ENCODE data around the gene HTR3A. TPM values are rescaled to one million over a fixed set of nuclear protein-coding genes. Genes with fewer than 3 reads are reported as not detected.

Gene HTR3A
- total RNA-seq, 6 experiments from 2014 or later, result not detected

DNA sequence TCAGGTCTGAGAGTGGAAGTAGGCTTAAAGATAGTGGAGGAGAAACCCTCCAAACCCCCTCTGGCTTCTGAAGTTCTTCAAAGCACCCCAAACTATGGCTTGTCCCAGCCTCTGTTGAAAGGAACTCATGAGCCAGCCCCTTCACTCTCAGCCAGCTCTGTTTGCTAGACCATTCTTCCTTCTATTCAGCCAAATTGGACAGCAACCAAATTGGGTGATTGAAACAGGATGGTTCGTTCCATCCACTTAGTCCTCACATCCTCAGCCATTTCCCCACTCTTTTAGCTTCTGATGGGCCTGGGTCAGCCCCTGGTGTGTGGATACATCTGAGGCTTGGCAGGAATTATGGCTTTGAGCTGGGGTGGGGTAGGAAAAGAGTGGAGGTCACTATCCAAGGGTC is 4.5 kb downstream of the HTR3A start:
- Mint-ChIP-seq H3K36me3 (ENCODE audit: low read depth) (no peaks in the 10 kb centered on the region), H3K4me3 (no peak overlapping the region), H3K27me3 (ENCODE audit: insufficient read depth) (peaks cover 20% of the 10 kb centered on the region), H3K9me3 (no peaks in the 10 kb centered on the region), H3K4me1 (ENCODE audit: low read depth) (no peaks in the 10 kb centered on the region), H3K27ac (no peak overlapping the region)
- DNase-seq, result no peak
- TF ChIP-seq, protein P1, sequence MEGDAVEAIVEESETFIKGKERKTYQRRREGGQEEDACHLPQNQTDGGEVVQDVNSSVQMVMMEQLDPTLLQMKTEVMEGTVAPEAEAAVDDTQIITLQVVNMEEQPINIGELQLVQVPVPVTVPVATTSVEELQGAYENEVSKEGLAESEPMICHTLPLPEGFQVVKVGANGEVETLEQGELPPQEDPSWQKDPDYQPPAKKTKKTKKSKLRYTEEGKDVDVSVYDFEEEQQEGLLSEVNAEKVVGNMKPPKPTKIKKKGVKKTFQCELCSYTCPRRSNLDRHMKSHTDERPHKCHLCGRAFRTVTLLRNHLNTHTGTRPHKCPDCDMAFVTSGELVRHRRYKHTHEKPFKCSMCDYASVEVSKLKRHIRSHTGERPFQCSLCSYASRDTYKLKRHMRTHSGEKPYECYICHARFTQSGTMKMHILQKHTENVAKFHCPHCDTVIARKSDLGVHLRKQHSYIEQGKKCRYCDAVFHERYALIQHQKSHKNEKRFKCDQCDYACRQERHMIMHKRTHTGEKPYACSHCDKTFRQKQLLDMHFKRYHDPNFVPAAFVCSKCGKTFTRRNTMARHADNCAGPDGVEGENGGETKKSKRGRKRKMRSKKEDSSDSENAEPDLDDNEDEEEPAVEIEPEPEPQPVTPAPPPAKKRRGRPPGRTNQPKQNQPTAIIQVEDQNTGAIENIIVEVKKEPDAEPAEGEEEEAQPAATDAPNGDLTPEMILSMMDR (IDR thresholded peaks at IDR 0.05), result no peak

DNA sequence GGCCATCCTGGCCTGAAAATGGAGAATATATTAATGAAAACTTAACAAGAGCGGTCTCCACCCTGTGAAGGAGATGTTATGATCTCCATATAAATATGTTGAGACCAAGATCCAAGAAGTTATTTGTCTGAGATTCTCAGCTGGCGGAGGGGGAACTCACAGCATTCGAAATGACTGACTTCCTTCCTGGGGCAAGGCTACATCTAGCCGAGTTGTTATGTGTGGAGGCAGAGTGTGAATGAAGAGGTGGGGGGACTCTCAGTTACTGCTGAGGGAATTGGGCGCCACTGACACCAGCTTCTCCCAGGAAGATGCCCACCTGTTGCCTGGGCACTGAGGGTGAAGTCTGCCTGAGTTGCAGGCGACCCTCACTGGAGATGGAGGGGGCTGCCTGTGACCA is 5.9 kb downstream of the HTR3A start:
- no peak overlapping the region for H3K27ac Mint-ChIP-seq
- TF ChIP-seq, protein P1 (IDR thresholded peaks at IDR 0.05), result no peak
- H3K36me3 Mint-ChIP-seq (ENCODE audit: low read depth), result no peaks in the 10 kb centered on the region
- no peak for DNase-seq
- H3K4me3 Mint-ChIP-seq, result no peak overlapping the region
- H3K9me3 Mint-ChIP-seq, result no peaks in the 10 kb centered on the region
- H3K4me1 Mint-ChIP-seq (ENCODE audit: low read depth), result no peaks in the 10 kb centered on the region
- peaks cover 19% of the 10 kb centered on the region for H3K27me3 Mint-ChIP-seq (ENCODE audit: insufficient read depth)

DNA sequence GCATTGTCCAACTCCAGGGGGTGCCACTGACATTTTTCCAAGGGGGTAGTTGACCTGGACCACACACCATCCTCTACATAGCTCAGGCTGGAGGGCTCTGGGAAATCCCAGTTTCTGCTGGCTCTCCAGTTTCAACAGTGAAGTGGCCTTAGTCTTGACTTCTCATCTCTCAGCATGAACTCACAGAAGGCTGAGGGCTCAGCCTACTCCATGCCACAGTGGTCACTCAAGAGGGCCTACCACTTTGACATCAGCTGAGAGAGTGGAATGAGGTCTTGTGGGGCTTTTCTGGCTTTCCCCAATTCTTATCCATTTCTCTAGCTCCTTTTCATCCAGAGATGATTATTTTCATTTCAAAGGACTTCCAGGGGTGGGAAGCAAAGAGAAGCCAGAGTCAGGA is 7.4 kb downstream of the HTR3A start:
- Mint-ChIP-seq H3K27me3 (ENCODE audit: insufficient read depth) (peaks cover 23% of the 10 kb centered on the region), H3K9me3 (no peaks in the 10 kb centered on the region), H3K4me3 (no peak overlapping the region), H3K36me3 (ENCODE audit: low read depth) (no peaks in the 10 kb centered on the region), H3K4me1 (ENCODE audit: low read depth) (no peaks in the 10 kb centered on the region), H3K27ac (no peak overlapping the region)
- no peak for DNase-seq
- TF ChIP-seq, protein P1 (IDR thresholded peaks at IDR 0.05), result no peak

DNA sequence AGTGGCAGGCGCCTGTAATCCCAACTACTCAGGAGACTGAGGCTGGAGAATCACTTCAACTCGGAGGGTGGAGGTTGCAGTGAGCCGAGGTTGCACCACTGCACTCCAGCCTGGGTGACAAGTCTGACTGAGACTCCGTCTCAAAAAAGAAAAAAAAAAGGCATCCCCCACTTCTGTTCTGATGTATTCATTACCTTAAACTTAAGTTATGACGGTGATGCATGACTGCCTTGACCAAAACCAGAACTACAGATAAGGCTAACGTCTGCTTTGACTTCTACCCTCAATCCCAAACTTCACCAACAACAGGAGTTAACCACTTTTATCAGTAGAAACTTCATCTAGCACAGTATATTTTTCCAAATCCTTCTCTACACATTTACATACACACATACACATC is 9.9 kb downstream of the HTR3A start:
- TF ChIP-seq, protein P1 (IDR thresholded peaks at IDR 0.05), result no peak
- Mint-ChIP-seq H3K4me3 (no peak overlapping the region), H3K4me1 (ENCODE audit: low read depth) (no peaks in the 10 kb centered on the region), H3K9me3 (no peaks in the 10 kb centered on the region), H3K27me3 (ENCODE audit: insufficient read depth) (peaks cover 19% of the 10 kb centered on the region), H3K27ac (no peak overlapping the region), H3K36me3 (ENCODE audit: low read depth) (no peaks in the 10 kb centered on the region)
- no peak for DNase-seq

DNA sequence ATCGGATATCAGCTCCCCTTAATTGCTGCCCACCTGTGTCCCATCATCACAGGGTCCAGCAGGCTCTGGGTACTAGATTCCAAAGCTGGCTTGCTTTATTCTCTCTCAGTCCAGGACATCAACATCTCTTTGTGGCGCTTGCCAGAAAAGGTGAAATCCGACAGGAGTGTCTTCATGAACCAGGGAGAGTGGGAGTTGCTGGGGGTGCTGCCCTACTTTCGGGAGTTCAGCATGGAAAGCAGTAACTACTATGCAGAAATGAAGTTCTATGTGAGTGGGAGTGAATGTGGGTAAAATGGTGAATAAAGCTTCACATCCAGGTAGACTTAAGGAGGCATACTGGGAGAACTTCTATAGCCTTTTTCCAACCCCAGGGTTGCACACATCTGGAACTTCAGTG is 11.0 kb downstream of the HTR3A start:
- no peak for DNase-seq
- Mint-ChIP-seq H3K36me3 (ENCODE audit: low read depth) (no peaks in the 10 kb centered on the region), H3K27ac (no peak overlapping the region), H3K9me3 (no peaks in the 10 kb centered on the region), H3K4me3 (no peak overlapping the region), H3K27me3 (ENCODE audit: insufficient read depth) (peaks cover 17% of the 10 kb centered on the region; the same call in 1 of the 2 replicates), H3K4me1 (ENCODE audit: low read depth) (no peaks in the 10 kb centered on the region)
- TF ChIP-seq, protein P1 (IDR thresholded peaks at IDR 0.05), result no peak

Measured in HFFc6 (cell line).